Muscle of arm (tissue), 12 donors: Measurements from ENCODE around the gene RPS15A. TPM values are rescaled to one million over a fixed set of nuclear protein-coding genes. Genes with fewer than 3 reads are reported as not detected.
"Not testable (repeated sequence)": the region's sequence is repeated elsewhere in the genome, so short reads cannot be mapped to it uniquely, and the experiment has no call there.

Experiments
- DNase-seq: peaks from one replicate; pipeline ENCODE4 v3.0.0-alpha.2; 2013
- polyA plus RNA-seq, 12 donors: library from polyadenylated mRNA; unstranded; fragments of 120-200 nt; gene quantifications; one replicate each; pipeline ENCODE4 v1.2.1, GENCODE V29; 2013; ENCODE audit not compliant: insufficient read length in 12 of 12

Gene RPS15A
- polyA plus RNA-seq, 12 donors, result 1,448 to 2,680 (median 2,020) TPM

- DNase-seq, result not testable (repeated sequence)
Measured at GRCh38 chr16:18770336-18770962, 19.7 kb downstream of the RPS15A start.

- not testable (repeated sequence) for DNase-seq
Measured at GRCh38 chr16:18767217-18767616, 22.9 kb downstream of the RPS15A start.

- DNase-seq, result not testable (repeated sequence)
Measured at GRCh38 chr16:18762713-18763112, 27.4 kb downstream of the RPS15A start.

- not testable (repeated sequence) for DNase-seq
Measured at GRCh38 chr16:18759598-18760520, 30.3 kb downstream of the RPS15A start.

GRCh38 chr16:18757960-18758660 is 32.0 kb downstream of the RPS15A start:
- DNase-seq, result not testable (repeated sequence)

- not testable (repeated sequence) for DNase-seq
Measured at GRCh38 chr16:18756639-18757038, 33.5 kb downstream of the RPS15A start.

- DNase-seq, result not testable (repeated sequence)
Measured at GRCh38 chr16:18742870-18743269, 47.3 kb downstream of the RPS15A start.

GRCh38 chr16:18740027-18740426 is 50.1 kb downstream of the RPS15A start:
- DNase-seq, result not testable (repeated sequence)

GRCh38 chr16:18738768-18739167 is 51.4 kb downstream of the RPS15A start:
- DNase-seq, result not testable (repeated sequence)

- DNase-seq, result not testable (repeated sequence)
Measured at GRCh38 chr16:18734279-18734678, 55.9 kb downstream of the RPS15A start.

Other genes starting within 250 kb of the RPS15A start
- gene NOMO2, start 228.2 kb downstream of the RPS15A start, polyA plus RNA-seq, result 10 to 100 TPM in 11 of 12 donors, not detected in 1; 38.5 to 71.0 (median 58.9) TPM
- gene ARL6IP1, start 11.2 kb upstream of the RPS15A start, polyA plus RNA-seq, result 100 to 1,000 TPM in 6 of 12 donors, 10 to 100 TPM in 5, not detected in 1; 63.1 to 199 (median 100) TPM
- gene SMG1, start 136.1 kb upstream of the RPS15A start, polyA plus RNA-seq, result 10 to 100 TPM; 32.0 to 63.2 (median 48.5) TPM
- gene TMC7, start 193.6 kb upstream of the RPS15A start, polyA plus RNA-seq, result 1 to 10 TPM in 11 of 12 donors, not detected in 1; 1.3 to 6.7 (median 1.7) TPM